Activated T-helper 1 cell treated with anti-CD3 and anti-CD28 coated beads, Interleukin-12 subunit alpha, Interleukin-12 subunit beta, Interleukin-2, Interleukin-4 antibody, amounts not matched to agents 30 ng/mL and 10 ng/mL and 1 ng/mL, durations not matched to agents 14 hours and 24 hours and 36 hours (primary cell): ENCODE results near the gene ATPAF2. TPM values are rescaled to one million over a fixed set of nuclear protein-coding genes. Genes with fewer than 3 reads are reported as not detected.

Experiments
- DNase-seq: peaks from one replicate; pipeline ENCODE4 v3.0.0; 2021; ENCODE audit warnings: low spot score
- H3K27ac Mint-ChIP-seq: one replicate; pipeline ENCODE4 v1.8.0; 2021; ENCODE audit warnings: mild to moderate bottlenecking, mixed read lengths
- H3K27me3 Mint-ChIP-seq: one replicate; pipeline ENCODE4 v1.8.0; 2022; ENCODE audit warnings: mild to moderate bottlenecking, moderate library complexity, mixed read lengths; ENCODE audit not compliant: insufficient read depth
- H3K36me3 Mint-ChIP-seq: one replicate; pipeline ENCODE4 v1.8.0; 2021; ENCODE audit warnings: low read depth, mixed read lengths
- H3K4me1 Mint-ChIP-seq: one replicate; pipeline ENCODE4 v1.8.0; 2021; ENCODE audit warnings: low read depth, mixed read lengths
- H3K4me3 Mint-ChIP-seq: one replicate; pipeline ENCODE4 v1.8.0; 2021; ENCODE audit warnings: mild to moderate bottlenecking, moderate library complexity, mixed read lengths
- H3K9me3 Mint-ChIP-seq: one replicate; pipeline ENCODE4 v1.8.0; 2021; ENCODE audit warnings: mixed read lengths
- intact Hi-C: fragments of 100-400 bp; cut with micrococcal nuclease; formaldehyde crosslinking; loops from one replicate; pipeline ENCODE4 v1.15.1; 2024
- total RNA-seq: library from RNA; stranded (reverse); gene quantifications from 2 replicates; pipeline ENCODE4 v1.2.3, GENCODE V29; 2022

Gene ATPAF2
- 34.9 and 37.8 TPM in 2 replicates for total RNA-seq

DNA sequence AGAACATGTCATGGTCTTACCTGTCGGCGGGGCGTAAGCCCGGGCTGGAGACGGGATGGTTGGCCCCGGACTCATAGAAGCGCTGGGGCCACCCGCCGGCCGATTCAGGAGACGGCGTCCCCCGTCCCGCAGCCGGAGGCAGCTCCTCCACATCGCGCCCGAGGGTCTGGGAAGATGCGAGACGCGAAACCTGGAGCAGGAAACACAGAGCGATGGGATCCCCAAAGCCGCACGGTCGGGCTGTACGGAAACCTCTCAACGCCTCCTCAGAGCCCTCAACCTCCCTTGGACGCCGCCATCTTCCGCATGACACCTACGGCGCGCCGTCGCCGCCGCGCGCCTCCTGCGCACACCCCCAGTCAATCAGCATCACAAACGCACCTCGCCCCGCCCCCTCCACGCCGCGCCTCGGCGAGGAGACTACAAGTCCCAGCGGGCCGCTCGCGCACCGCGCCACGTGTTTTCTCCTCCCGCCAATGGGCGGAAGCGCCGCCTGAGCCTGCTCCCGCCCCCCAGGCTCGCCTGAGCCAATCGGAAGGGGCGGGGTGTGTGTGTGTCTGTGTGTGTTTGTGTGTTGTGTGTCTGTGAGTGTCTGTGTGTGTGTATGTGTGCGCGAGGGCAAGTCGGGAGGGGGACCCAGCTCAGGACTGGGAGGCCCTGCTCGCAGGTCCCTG, at the start of gene ATPAF2, which contains the start of gene GID4:
ATPAF2 (minus strand) TSS at position 308 of the 674 bp plus-strand sequence; CDS start at position 153, 155 bp downstream.
GID4 (plus strand) TSS at position 548 of the 674 bp plus-strand sequence; CDS start at position 605, 57 bp downstream.
- peaks cover 43% of the 10 kb centered on the region for H3K4me1 Mint-ChIP-seq

DNA sequence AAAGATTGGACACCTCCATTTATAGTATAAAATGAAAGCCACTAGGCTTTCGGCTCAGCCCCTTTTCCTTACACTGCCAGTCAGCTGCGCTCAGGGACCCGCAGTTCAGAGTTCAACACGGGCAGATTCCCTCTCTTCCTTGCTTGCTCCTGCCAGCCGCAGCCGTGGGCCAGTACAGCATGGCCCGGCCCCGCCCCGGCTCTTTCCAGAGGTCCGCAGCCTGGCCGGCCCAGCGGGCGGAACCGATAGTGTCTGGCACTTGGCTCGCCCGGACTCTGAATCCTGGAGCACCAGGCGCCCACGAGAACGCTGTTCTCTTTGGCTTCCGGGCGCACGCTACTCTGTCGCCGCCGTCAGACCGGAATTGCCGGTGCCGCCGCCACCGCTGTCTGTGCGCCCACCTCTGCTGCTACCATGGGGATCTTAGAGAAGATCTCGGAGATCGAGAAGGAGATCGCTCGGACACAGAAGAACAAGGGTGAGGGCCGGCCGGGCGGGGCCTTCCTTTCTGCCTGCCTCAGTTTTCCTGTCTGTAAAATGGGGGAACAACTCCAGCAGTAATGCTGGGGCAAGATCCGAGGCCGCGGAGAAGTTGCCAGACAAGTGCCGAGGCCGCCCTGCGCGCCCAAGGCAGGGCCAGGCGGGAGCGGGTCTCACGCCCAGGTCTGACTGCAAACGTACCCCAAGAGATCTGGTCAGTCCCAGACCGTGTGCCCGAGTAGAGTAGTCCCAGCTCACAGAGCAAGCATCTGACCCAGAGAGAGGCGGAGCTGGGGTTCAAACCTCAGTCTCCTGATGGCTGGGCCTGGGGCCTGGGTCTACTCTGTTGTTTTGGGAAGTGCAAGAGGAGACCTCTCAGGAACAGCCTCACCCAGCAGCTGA, 48.9 kb upstream of the ATPAF2 start, which contains the start of gene DRG2:
DRG2 (plus strand) TSS at position 339 of the 882 bp plus-strand sequence; CDS start at position 415, 76 bp downstream.
- Mint-ChIP-seq H3K9me3 (no peaks in the 10 kb centered on the region), H3K36me3 (peaks cover 8% of the 10 kb centered on the region), H3K27ac (peak within 1 kb of the TSS; percentile 96), H3K4me1 (peaks cover 17% of the 10 kb centered on the region), H3K4me3 (peak within 1 kb of the TSS; percentile 95), H3K27me3 (no peaks in the 10 kb centered on the region)
- intact Hi-C loops: loop anchor here (1.0 to 5.0 kb wide), 8 partner anchors 49 to 396 kb away; partner anchors contain the start of genes ALKBH5, ATPAF2, DRC3 and GID4
- DNase-seq: peak; percentile 84

More for the DNA sequence above, at the start of gene ATPAF2, which contains the start of gene GID4:
- Mint-ChIP-seq H3K9me3 (no peaks in the 10 kb centered on the region), H3K27me3 (no peaks in the 10 kb centered on the region), H3K27ac (peak within 1 kb of the TSS; percentile 99), H3K36me3 (peaks cover 7% of the 10 kb centered on the region), H3K4me3 (peak within 1 kb of the TSS; percentile 100)
- intact Hi-C loops: loop anchor here (1.0 to 10.0 kb wide), 13 partner anchors 49 to 1502 kb away; partner anchors contain the start of genes ALKBH5, DRC3, LLGL1 and PEMT
- peak; percentile 100 for DNase-seq

DNA sequence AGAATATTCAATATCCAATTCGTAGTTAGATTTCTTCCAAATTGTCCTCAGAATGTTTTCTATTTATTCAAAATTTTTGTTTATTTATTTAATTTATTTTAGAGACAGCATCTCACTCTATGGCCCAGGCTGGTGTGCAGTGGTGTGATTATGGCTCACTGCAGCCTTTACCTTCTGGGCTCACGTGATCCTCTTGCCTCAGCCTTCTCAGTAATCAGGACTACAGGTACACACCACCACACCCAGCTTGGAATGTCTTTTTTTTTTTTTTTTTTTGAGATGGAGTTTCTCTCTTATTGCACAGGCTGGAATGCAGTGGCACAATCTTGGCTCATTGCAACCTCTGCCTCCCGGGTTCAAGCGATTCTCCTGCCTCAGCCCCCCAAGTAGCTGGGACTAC, 45.3 kb upstream of the ATPAF2 start:
- Mint-ChIP-seq H3K4me1 (peaks cover 10% of the 10 kb centered on the region), H3K4me3 (no peak overlapping the region), H3K9me3 (no peaks in the 10 kb centered on the region), H3K27ac (no peak overlapping the region), H3K36me3 (peaks cover 2% of the 10 kb centered on the region), H3K27me3 (peaks cover 4% of the 10 kb centered on the region)
- no peak for DNase-seq
- intact Hi-C loops: no loop called here

DNA sequence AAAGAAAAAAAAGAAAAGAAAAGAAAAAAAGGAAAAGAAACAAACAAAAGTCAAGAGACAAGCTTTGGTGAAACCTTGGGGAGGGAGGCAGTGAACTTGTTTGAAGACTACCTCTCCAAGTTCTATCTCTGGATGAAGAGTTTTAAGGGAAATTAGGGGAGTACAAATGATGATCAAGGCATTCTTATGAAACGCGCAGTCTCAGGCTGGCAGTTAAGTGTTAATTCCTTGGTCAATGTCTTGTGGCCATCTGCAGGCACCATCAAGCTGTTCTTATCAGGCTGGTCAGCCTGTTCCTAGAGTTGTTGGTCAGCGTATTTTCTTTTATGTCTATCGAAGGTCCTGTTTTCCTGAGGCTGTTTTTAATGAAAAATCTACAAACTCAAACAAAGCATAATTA, 40.6 kb upstream of the ATPAF2 start:
- Mint-ChIP-seq H3K27me3 (peaks cover 8% of the 10 kb centered on the region), H3K4me1 (no peaks in the 10 kb centered on the region), H3K4me3 (no peak overlapping the region), H3K36me3 (no peaks in the 10 kb centered on the region), H3K27ac (no peak overlapping the region), H3K9me3 (no peaks in the 10 kb centered on the region)
- intact Hi-C loops: no loop called here
- DNase-seq: no peak

DNA sequence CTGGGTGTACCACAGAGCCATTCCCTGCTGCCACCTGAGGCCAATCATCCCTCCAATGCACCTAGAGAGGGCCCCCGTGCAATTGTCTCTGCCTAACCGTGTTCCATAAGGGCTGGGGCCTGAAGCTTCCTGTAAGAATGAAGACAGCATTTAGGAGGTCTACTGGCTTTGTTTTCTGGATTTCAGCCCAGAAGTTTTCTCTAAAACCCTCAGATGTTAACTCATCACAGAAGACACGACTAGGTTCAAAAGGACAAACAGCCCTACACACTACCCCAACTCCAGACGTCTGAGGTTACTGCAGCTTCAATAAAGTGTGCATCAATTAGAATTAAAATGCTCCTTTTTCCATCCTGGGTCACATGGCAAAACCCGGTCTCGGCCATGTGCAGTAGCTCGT, 38.0 kb upstream of the ATPAF2 start:
- no peak overlapping the region for H3K4me3 Mint-ChIP-seq
- intact Hi-C loops: no loop called here
- no peak overlapping the region for H3K27ac Mint-ChIP-seq
- H3K27me3 Mint-ChIP-seq: peaks cover 8% of the 10 kb centered on the region
- H3K36me3 Mint-ChIP-seq: no peaks in the 10 kb centered on the region
- no peaks in the 10 kb centered on the region for H3K9me3 Mint-ChIP-seq
- H3K4me1 Mint-ChIP-seq: no peaks in the 10 kb centered on the region
- no peak for DNase-seq

DNA sequence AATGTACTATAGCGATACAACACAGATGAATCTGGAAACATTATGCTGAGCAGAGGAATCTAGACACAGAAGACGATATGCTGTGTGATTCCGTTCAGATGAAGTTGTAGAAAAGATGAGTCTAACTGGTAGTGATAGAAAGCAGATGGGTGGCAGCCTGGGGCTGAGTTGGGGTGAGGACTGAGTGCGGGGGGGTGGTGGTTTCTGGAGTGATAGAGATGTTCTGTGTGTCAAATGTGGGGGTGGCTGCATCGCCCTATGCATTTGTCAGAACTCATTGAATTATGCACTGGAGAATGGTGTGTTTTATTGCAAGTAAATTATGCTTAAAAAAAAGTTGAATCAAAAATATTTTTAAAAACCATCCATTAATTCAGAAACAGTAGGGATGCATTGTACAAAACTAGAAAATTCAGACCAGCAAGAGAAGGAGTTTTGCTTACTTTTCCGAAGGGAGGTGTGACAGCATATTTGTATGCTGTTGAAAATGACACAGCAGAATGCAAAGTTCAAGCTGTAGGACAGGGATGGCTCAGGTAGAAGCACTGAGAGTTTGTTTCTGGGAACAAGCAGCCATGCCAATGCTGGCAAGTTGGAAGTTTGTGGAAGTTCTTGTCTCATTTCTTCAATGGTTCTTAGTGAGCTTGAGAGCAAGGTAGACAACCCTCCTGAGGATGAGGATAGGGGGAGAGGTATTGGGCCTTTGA, 35.8 kb upstream of the ATPAF2 start:
- Mint-ChIP-seq H3K27me3 (peaks cover 13% of the 10 kb centered on the region), H3K27ac (no peak overlapping the region), H3K4me3 (no peak overlapping the region), H3K9me3 (no peaks in the 10 kb centered on the region), H3K4me1 (no peaks in the 10 kb centered on the region), H3K36me3 (no peaks in the 10 kb centered on the region)
- intact Hi-C loops: no loop called here
- DNase-seq: no peak

DNA sequence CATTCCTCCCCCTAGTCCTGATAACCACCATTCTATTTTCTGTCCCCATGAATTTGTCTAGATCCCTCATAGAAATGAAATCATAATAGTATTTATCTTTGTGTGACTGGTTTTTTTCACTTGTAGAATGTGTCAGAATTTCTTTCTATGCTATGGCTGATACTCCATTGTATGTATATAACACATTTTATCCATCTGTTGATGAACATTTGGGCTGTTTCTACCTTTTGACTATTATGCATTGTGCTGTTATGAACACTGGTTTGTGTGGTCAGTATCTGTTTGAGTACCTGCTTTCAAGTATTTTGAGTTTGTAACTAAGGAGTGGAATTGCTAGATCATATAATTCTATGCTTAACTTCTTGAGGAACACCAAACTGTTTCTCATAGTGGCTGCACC, 32.8 kb upstream of the ATPAF2 start:
- Mint-ChIP-seq H3K9me3 (no peaks in the 10 kb centered on the region), H3K36me3 (no peaks in the 10 kb centered on the region), H3K4me1 (no peaks in the 10 kb centered on the region), H3K27ac (no peak overlapping the region), H3K27me3 (peaks cover 9% of the 10 kb centered on the region), H3K4me3 (no peak overlapping the region)
- no peak for DNase-seq
- intact Hi-C loops: no loop called here

DNA sequence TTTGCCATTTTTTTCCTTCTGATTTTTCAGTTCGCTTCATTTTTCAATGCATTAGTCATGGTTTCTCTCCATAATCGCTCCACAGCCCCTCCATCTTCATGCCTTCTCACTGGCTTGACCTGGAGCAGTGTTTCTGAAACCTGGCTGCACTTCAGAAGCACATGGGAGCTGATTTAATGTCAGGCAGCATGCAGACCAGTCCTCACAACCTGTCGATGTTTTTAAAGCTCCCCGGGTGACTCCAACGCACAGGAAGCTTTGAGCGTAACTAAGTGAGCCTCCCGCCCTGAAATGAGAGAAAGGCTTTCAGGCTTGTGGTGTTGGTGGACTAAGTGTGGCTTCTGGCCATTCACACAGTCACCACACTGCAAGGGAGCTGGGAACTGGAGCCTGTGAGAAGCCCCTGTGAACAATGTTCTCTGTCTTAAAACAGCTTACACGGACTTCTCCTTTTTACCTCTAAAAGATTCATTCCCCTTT, 31.9 kb upstream of the ATPAF2 start:
- no peak for DNase-seq
- Mint-ChIP-seq H3K4me1 (no peaks in the 10 kb centered on the region), H3K4me3 (no peak overlapping the region), H3K27me3 (peaks cover 6% of the 10 kb centered on the region), H3K9me3 (no peaks in the 10 kb centered on the region), H3K27ac (no peak overlapping the region), H3K36me3 (no peaks in the 10 kb centered on the region)
- intact Hi-C loops: no loop called here

DNA sequence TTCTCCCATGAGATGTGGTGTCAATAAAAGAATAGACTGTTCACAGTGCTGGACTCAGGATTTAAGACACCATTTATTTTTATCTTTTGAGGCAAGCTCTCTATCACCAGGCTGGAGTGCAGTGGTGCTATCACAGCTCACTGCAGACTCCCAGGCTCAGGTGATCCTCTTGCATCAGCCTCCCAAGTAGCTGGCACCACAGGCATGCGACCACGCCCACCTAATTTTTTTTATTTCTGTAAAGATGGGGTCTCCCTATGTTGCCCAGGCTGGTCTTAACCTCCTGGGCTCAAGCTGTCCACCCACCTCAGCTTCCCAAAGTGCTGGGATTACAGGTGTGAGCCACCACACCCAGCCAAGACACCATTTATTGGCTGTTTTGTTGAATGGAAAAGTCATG, 30.1 kb upstream of the ATPAF2 start:
- Mint-ChIP-seq H3K9me3 (no peaks in the 10 kb centered on the region), H3K4me3 (no peak overlapping the region), H3K27me3 (peaks cover 5% of the 10 kb centered on the region), H3K36me3 (peaks cover 12% of the 10 kb centered on the region), H3K4me1 (no peaks in the 10 kb centered on the region), H3K27ac (no peak overlapping the region)
- intact Hi-C loops: no loop called here
- DNase-seq: no peak

DNA sequence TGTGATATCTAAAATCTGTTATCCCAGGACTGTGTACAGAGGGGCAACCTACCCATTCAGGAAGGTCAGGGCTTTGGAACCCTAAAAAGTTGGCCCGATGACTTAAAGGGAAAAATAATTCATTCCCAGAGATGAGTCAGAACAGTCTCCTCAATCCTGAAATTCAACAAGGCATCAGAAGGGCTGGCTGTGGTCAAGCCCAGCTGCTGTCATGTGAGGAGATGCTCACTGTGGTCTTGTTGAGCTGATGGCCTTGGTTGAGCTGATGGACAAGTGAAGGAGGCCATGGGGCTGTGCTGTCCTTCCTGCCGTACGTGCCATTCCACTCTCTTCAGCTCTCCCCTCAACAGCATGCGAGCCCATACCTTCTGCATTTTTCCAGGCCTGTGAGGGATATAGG, 27.9 kb upstream of the ATPAF2 start:
- intact Hi-C loops: no loop called here
- peaks cover 15% of the 10 kb centered on the region for H3K36me3 Mint-ChIP-seq
- H3K4me3 Mint-ChIP-seq: no peak overlapping the region
- no peak for DNase-seq
- peaks cover 4% of the 10 kb centered on the region for H3K27me3 Mint-ChIP-seq
- no peaks in the 10 kb centered on the region for H3K4me1 Mint-ChIP-seq
- no peak overlapping the region for H3K27ac Mint-ChIP-seq
- no peaks in the 10 kb centered on the region for H3K9me3 Mint-ChIP-seq

DNA sequence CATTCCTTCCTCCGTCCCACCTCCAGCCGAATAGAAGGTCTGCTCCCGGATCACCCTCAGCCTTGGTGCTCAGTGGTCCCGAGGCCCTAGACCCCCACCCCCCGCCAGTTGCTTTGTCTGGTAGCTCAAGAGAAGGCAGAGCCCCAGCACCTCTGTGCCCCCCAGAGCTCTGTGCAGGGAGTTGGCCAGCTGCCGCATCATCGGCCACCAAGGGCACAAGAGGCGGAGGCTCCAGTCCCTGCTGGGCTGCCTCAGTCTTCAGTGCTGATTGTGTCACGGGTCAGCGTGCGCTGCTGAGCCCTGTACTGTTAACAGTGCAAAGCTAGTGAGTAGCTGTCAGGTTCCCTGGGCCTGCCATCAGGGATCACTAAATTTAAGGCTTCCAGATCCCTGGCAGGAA, 26.6 kb upstream of the ATPAF2 start:
- Mint-ChIP-seq H3K4me1 (no peaks in the 10 kb centered on the region), H3K9me3 (no peaks in the 10 kb centered on the region), H3K36me3 (peaks cover 15% of the 10 kb centered on the region), H3K27me3 (no peaks in the 10 kb centered on the region), H3K4me3 (no peak overlapping the region), H3K27ac (no peak overlapping the region)
- DNase-seq: no peak
- intact Hi-C loops: no loop called here

DNA sequence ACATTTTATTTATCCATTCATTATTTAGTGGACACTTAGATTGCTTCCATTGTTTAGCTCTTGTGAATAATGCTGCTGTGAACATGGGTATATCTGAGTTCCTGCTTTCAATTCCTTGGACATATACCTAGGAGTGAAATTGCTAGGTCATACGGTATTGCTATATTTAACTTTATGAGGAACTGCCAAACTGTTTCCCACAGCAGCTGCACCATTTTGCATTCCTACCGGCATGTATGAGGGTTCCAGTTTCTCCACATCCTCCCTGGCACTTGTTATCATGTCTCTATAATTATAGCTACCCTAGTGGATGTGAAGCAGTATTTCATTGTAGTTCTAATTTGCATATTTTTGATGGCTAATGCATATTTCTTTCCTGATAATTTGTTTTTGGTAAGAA, 25.1 kb upstream of the ATPAF2 start:
- Mint-ChIP-seq H3K4me3 (no peak overlapping the region), H3K36me3 (peaks cover 19% of the 10 kb centered on the region), H3K27me3 (no peaks in the 10 kb centered on the region), H3K4me1 (no peaks in the 10 kb centered on the region), H3K27ac (no peak overlapping the region), H3K9me3 (no peaks in the 10 kb centered on the region)
- intact Hi-C loops: no loop called here
- DNase-seq: no peak
